RWPE2 (cell line): ENCODE results near the gene SELENON.

ENCODE experiments used
- ATAC-seq: fragments of 200-7000 bp; cut with Tn5 transposase; 3 replicates; pipeline ENCODE4 v1.9.1; 2021; ENCODE audit warnings: low read depth
- DNase-seq: peaks from one replicate; pipeline ENCODE4 v3.0.0-alpha.2; 2020; ENCODE audit warnings: low spot score
- H3K27ac ChIP-seq: fragments of 450-650 bp; 2 replicates; pipeline ENCODE4 v1.5.1; 2017; ENCODE audit warnings: mild to moderate bottlenecking; ENCODE audit not compliant: poor library complexity, severe bottlenecking
- H3K27me3 ChIP-seq: fragments of 250-450 bp; sonication (Bioruptor Pico); 2 replicates; pipeline ENCODE4 v1.5.1; 2021; ENCODE audit warnings: mild to moderate bottlenecking, moderate library complexity; ENCODE audit not compliant: insufficient read depth, poor library complexity, severe bottlenecking
- H3K36me3 ChIP-seq: fragments of 250-450 bp; sonication (Bioruptor Pico); 2 replicates; pipeline ENCODE4 v1.5.1; 2020; ENCODE audit warnings: low read depth, mild to moderate bottlenecking, moderate library complexity
- H3K4me1 ChIP-seq: fragments of 250-450 bp; sonication (Bioruptor Pico); 2 replicates; pipeline ENCODE4 v1.5.1; 2021; ENCODE audit warnings: mild to moderate bottlenecking, moderate library complexity; ENCODE audit not compliant: insufficient read depth, poor library complexity, severe bottlenecking
- H3K4me3 ChIP-seq: fragments of 250-450 bp; sonication (Bioruptor Pico); 2 replicates; pipeline ENCODE4 v1.5.1; 2021; ENCODE audit warnings: mild to moderate bottlenecking, moderate library complexity; ENCODE audit not compliant: severe bottlenecking
- H3K9me3 ChIP-seq: fragments of 250-450 bp; sonication (Bioruptor Pico); 2 replicates; pipeline ENCODE4 v1.5.1; 2021; ENCODE audit warnings: mild to moderate bottlenecking, moderate library complexity; ENCODE audit not compliant: severe bottlenecking
- CTCF ChIP-seq: fragments of 450-650 bp; IDR thresholded peaks from one replicate; pipeline ENCODE4 v1.5.1; 2017; ENCODE audit warnings: mild to moderate bottlenecking, moderate library complexity; ENCODE audit not compliant: poor library complexity, severe bottlenecking

The SELENON gene, protein sequence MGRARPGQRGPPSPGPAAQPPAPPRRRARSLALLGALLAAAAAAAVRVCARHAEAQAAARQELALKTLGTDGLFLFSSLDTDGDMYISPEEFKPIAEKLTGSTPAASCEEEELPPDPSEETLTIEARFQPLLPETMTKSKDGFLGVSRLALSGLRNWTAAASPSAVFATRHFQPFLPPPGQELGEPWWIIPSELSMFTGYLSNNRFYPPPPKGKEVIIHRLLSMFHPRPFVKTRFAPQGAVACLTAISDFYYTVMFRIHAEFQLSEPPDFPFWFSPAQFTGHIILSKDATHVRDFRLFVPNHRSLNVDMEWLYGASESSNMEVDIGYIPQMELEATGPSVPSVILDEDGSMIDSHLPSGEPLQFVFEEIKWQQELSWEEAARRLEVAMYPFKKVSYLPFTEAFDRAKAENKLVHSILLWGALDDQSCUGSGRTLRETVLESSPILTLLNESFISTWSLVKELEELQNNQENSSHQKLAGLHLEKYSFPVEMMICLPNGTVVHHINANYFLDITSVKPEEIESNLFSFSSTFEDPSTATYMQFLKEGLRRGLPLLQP

GRCh38 chr1:25799935-25800702, at the start of gene SELENON:
SELENON (plus strand) TSS chr1:25800193; CDS start chr1:25800231, 38 bp downstream.
- no peak within 1 kb of the TSS for H3K27ac ChIP-seq
- H3K4me3 ChIP-seq = peak within 1 kb of the TSS; percentile 42
- peaks cover 4% of the 10 kb centered on the region for H3K36me3 ChIP-seq
- DNase-seq (no peak), ATAC-seq (peak; percentile 59)
- H3K27me3 ChIP-seq = no peaks in the 10 kb centered on the region
- no peaks in the 10 kb centered on the region for H3K4me1 ChIP-seq
- H3K9me3 ChIP-seq = peaks cover 3% of the 10 kb centered on the region
- TF ChIP-seq CTCF = no peak

- TF ChIP-seq CTCF = no peak
- ATAC-seq = no peak
- Histone ChIP-seq H3K27me3 (no peaks in the 10 kb centered on the region), H3K4me1 (no peaks in the 10 kb centered on the region), H3K27ac (no peak overlapping the region), H3K36me3 (no peaks in the 10 kb centered on the region), H3K9me3 (no peaks in the 10 kb centered on the region), H3K4me3 (no peak overlapping the region)
- DNase-seq = no peak
Observed at GRCh38 chr1:25750923-25751605, 48.9 kb upstream of the SELENON start.

DNA sequence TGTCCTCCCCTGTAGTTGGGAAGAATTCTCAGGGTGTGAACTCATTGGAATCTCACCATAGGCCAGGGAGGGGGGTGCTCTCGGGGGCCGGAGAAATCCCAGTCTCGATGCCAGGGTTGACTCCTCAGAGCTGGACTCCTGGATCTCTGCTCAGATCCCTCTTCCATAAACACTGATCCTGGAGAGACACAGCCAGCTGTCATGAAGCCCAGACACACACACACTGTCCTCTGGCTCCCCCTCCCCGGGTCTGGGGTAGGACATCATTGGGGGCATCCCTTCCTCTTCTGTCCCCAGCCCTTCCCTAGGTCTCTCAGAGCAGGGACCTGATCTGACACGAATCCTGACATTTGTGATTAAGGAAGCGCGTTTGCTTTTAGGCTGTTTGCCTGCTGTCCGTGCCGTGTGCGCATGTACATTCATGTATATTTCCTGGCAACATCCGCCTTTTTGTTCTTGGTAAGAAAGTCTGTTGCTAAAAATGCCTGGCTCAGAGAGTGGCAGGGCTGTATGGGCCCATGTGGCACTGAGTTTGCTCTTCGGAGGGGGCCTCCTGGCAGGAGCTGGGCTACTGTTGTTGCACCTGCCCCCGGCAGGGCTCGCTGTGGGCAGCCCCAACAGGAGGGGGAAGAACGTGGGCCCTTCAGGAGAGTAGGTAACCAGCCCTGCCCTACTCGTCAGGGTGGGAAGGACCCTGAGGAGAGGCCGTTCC, 45.4 kb upstream of the SELENON start:
- Histone ChIP-seq H3K36me3 (no peaks in the 10 kb centered on the region), H3K27ac (no peak overlapping the region), H3K4me1 (no peaks in the 10 kb centered on the region), H3K9me3 (no peaks in the 10 kb centered on the region), H3K4me3 (no peak overlapping the region), H3K27me3 (no peaks in the 10 kb centered on the region)
- ATAC-seq = no peak
- TF ChIP-seq CTCF = no peak
- no peak for DNase-seq

GRCh38 chr1:25755475-25756125, 44.4 kb upstream of the SELENON start:
- Histone ChIP-seq H3K4me3 (no peak overlapping the region), H3K36me3 (no peaks in the 10 kb centered on the region), H3K27me3 (no peaks in the 10 kb centered on the region), H3K4me1 (no peaks in the 10 kb centered on the region), H3K9me3 (no peaks in the 10 kb centered on the region), H3K27ac (no peak overlapping the region)
- ATAC-seq (no peak), DNase-seq (no peak)
- TF ChIP-seq CTCF = no peak
